HG03460 (cell line): ENCODE results near the gene PDIA2.
"Not testable (repeated sequence)": the region's sequence is repeated elsewhere in the genome, so short reads cannot be mapped to it uniquely, and the experiment has no call there.

Experiments used
- ATAC-seq: cut with Tn5 transposase; IDR thresholded peaks from one replicate; pipeline ENCODE4 v1.9.1; 2021; ENCODE audit not compliant: unreplicated experiment

The PDIA2 gene

GRCh38 chr16:283033-283805, at the start of gene PDIA2:
TSS of gene PDIA2 (plus strand) at chr16:283164. CDS start at chr16:283170, 6 bp downstream.
- ATAC-seq: no peak

DNA sequence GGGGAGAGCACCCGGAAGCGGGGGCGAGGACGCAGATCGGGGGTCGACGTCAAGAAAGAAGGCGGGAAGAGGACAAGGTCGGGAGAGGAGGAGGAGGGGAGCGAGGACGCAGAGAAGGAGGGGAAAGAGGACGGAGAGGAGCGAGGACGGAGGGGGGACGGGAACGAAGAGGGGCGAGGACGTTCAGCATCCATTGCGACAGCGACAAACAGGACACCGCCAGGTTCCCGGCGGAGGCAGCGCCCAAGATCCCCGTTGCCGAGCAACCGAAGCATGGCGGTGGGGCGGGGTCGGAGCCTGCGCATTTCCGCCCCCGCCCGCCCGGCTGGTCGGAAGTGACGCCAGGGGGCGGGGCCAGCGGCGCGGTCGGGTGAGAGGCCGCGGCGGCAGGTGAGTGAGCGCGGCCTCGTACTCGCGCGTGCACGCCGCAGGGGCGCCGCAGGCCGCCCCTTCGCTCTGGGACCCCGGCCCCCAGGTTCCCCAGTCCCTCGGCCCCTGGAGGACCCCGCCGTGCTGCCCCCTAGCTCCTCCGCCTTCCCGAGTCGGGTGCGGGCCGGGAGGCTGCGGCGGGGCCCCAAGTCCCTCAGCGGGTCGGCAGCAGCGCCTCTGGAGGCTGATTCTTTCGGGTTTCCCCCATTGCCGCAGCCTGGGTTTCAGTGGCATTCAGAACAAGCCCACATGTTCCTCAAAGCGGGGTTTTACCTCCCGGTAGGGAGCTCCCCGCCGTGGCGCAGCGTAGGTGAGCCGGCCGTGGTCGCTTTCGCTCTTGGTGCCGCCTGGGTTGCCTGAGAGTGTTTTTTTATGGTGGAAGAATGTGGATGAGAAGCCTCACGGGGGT, 48.3 kb upstream of the PDIA2 start, which contains the start of gene FAM234A:
TSS of gene FAM234A (plus strand) at position 354 of the 838 bp plus-strand sequence. CDS start 19,593 bp downstream, outside the sequence.
- peak; percentile 83 for ATAC-seq

DNA sequence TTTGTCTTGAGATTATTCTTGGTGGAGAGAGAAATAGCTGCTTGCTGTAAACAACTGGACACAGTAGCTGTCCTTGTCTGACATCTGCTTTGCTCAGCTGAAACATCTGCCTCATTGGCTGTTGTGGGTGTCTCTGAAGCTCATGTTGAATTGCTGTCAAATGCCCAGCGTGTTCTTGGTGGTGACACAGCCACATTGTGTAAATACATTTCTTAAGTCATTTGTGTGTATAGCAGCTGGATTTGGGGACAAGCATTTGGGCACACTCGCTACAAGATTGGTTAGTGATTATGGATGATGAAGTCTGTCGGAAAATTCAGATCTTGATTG, 43.1 kb upstream of the PDIA2 start:
- ATAC-seq: no peak

DNA sequence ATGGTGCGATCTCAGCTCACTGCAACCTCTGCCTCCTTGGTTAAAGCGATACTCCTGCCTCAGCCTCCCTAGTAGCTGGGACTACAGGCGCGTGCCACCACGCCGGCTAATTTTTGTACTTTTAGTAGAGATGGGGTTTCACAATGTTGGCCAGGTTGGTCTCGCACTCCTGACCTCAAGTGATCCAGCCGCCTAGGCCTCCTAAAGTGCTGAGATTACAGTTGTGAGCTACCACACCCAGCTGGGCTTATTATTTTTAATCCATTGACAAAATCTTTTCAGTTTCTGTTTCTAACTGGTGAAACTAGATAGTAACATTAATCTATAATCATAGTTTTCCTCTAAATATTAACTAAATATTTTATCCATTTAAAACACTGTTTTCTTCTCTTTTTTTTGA, 42.4 kb upstream of the PDIA2 start:
- no peak for ATAC-seq

DNA sequence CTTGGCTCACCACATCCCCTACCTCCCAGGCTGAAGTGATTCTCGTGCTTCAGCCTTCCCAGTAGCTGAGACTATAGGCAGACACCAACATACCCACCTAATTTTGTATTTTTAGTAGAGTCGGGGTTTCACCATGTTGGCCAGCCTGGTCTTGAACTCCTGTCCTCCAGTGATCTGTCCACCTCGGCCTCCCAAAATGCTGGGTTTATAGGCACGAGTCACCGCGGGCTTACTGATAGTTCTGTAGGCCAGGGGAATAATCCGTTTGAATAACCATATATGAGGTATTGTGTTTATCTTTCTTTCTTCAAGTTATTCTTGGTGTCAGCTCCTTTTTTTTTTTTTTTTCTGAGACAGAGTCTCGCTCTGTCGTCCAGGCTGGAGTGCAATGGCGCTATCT, 40.7 kb upstream of the PDIA2 start:
- no peak for ATAC-seq

- no peak for ATAC-seq
Measured at GRCh38 chr16:243348-243747, 39.6 kb upstream of the PDIA2 start.

GRCh38 chr16:245105-245504, 37.9 kb upstream of the PDIA2 start:
- ATAC-seq: no peak

DNA sequence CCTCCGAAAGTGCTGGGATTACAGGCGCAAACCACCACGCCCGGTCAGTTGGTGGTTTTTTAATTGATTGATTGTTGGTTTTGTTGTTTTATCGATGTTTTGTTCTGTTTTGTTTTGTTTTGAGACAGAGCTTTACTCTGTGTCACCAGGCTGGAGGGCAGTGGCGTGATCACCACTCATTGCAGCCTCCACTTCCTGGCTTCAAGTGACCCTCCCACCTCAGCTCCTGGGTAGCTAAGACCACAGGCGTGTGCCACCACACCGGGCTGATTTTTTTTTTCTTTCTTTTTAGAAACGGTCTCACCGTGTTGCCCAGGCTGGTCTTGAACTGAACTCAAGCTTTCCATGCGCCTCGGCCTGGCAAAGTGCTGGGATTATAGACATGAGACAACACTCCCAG, 35.9 kb upstream of the PDIA2 start:
- ATAC-seq: no peak

DNA sequence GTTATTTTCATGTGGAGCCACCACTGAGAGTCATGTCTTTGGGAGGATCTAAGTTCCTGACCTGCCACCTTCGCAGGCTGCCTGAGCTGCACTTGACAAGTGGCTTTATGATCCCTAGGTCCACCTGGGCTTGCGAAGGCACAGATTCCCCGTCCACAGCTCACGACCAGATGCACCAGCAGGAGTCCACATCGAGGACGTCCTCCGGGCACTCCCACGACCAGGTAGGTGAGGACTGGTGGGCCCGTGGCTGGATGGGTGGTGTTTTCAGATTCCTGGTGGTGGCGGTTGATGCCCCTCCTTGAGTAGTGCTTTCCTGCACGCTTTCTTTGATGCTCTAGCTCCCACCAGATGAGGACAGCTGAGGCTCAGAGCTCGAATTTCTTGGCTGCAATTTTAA, 33.5 kb upstream of the PDIA2 start:
- ATAC-seq: no peak

GRCh38 chr16:252366-253337, 30.3 kb upstream of the PDIA2 start:
- no peak for ATAC-seq

- ATAC-seq: no peak
Measured at GRCh38 chr16:253833-254232, 29.1 kb upstream of the PDIA2 start.

DNA sequence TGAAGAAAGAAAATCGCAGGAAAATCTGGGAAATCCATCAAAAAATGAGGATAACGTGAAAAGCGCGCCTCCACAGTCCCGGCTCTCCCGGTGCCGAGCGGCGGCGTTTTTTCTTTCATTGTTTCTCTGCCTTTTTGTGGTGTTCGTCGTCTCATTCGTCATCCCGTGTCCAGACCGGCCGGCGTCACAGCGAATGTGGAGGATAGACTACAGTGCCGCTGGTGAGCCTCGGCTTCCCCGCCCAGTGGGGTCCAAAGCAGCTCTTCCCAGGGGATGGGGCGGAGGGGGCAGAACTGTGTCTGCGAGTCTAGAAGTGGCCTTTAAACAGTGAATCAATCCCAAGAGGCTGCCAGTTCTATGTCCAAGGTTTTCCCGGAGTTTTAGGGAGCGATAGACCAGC, 28.5 kb upstream of the PDIA2 start:
- no peak for ATAC-seq

DNA sequence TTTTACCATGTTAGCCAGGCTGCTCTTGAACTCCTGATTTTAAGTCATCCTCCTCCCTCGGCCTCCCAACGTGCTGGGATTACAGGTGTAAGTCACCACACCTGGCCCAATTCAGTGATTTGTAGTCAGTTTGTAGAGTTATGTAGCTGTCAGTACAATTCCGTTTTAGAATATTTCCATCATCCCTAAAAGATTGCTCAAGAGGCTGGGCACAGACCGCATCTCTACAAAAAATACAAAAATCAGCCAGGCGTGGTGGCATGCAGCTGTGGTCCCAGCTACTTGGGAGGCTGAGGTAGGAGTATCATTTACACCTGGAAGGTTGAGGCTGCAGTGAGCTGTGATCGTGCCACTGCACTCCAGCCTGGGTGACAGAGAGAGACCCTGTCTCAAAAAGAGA, 27.8 kb upstream of the PDIA2 start:
- ATAC-seq: no peak

DNA sequence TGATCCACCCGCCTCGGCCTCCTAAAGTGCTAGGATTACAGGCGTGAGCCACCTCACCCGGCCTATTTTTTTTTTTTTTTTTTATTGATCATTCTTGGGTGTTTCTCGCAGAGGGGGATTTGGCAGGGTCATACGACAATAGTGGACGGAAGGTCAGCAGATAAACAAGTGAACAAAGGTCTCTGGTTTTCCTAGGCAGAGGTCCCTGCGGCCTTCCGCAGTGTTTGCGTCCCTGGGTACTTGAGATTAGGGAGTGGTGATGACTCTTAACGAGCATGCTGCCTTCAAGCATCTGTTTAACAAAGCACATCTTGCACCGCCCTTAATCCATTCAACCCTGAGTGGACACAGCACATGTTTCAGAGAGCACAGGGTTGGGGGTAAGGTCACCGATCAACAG, 24.9 kb upstream of the PDIA2 start:
- not testable (repeated sequence) for ATAC-seq

GRCh38 chr16:259226-259625, 23.7 kb upstream of the PDIA2 start:
- ATAC-seq: no peak

- ATAC-seq: no peak
Measured at GRCh38 chr16:259814-260253, 23.1 kb upstream of the PDIA2 start.

DNA sequence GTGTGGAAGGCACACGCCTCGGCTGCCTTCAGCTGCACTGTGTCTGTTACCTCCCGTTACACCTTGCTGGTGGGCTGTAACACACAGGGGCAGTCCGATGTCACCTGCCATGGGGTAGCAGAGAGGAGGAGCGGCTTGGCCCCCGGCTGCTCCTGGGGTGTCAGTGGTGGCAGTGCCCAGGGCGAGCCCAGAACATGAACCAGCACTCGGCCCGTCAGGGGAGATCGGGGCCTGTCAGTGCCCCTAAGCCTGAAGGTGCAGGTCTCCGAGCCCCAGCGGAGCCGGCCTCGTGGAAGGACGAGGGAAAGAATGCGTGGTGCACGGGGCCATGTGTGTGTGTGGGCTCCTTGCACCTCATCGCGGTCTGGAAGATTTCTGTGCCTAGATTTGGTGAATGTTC, 22.6 kb upstream of the PDIA2 start:
- no peak for ATAC-seq

DNA sequence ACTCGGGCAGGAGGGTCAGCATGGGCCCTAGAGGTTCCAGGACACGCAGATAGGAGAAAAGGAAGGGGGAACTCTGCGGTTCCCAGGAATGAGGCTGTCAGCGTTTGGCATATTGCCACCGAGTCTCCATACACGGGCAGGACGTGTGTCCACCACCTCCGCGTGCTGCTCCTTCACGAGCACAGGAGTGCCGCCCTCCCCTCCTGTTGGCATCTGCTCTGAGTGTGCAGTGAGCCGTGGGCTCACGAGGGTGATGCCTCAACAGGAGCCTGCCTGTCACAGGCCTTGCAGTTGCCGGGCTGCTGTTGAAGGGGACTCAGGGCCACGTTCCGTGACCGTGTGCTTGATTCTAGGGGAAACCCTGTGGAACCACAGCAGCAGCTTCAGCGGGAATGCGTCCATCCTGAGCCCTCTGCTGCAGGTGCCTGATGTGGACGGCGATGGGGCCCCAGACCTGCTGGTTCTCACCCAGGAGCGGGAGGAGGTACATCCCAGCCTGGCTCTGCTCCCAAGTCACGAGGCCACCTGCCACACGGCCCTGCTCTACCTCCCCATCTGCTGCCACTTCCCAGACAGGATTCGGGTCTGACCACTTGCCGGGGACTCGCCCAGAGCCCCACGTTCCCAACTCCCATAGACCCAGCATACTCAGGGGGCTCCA, 21.8 kb upstream of the PDIA2 start:
- ATAC-seq: no peak

DNA sequence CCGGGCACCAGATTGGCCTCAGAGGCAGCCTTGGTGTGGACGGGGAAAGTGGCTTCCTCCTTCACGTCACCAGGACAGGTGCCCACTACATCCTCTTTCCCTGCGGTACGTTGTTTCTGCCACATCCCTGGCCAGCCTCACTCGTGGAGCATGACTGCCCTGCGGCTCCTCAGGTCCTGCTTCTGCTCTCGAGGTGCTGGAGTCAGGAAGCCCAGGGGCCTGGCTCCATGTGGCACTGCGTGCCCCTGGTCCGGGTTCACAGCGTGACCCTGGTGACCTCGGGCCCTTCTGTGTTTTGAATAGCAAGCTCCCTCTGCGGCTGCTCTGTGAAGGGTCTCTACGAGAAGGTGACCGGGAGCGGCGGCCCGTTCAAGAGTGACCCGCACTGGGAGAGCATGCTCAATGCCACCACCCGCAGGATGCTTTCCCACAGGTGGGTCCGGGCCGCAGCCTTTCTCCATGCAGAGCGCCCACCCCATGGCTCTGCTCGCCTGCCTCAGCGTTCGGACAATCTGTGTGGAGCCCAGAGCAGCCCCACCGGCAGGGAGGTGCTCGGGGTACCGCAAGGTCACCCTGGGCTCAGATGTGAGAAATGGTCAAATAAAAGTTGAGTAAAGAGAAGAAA, 20.7 kb upstream of the PDIA2 start:
- ATAC-seq: no peak

- no peak for ATAC-seq
Measured at GRCh38 chr16:263182-263774, 19.7 kb upstream of the PDIA2 start.
